Measurements from ENCODE around the gene STK11IP. TPM values are rescaled to one million over a fixed set of nuclear protein-coding genes. Genes with fewer than 3 reads are reported as not detected.
A peak's percentile ranks its signal among the peaks of the same experiment; 100 is the strongest.

Gene STK11IP
- total RNA-seq, 1 donor from 2014 or later, result 47.7 TPM

DNA sequence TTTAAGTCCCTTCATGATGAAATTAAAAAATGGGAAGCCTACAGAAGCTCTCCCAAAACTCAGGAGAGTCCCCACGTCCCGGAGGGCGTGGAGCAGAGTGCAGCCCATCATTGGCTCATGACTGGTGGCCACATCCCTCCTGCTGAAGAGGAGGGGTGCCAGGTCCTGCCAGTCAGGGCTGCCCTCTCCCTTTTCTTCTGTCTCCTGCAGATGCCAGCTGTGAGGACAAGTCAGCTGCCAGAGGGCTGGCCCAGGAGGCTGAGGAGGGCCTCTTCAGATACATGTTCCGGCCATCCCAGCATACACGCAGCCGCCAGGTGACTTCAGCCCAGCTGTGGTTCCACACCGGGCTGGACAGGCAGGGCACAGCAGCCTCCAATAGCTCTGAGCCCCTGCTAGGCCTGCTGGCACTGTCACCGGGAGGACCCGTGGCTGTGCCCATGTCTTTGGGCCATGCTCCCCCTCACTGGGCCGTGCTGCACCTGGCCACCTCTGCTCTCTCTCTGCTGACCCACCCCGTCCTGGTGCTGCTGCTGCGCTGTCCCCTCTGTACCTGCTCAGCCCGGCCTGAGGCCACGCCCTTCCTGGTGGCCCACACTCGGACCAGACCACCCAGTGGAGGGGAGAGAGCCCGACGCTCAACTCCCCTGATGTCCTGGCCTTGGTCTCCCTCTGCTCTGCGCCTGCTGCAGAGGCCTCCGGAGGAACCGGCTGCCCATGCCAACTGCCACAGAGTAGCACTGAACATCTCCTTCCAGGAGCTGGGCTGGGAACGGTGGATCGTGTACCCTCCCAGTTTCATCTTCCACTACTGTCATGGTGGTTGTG lies 23.0 kb upstream of the STK11IP start:
- Mint-ChIP-seq H3K4me1 (peaks cover 40% of the 10 kb centered on the region), H3K9me3 (no peaks in the 10 kb centered on the region), H3K4me3 (no peak overlapping the region), H3K27me3 (ENCODE audit: low read depth) (no peaks in the 10 kb centered on the region), H3K27ac (peak overlapping the region; percentile 56), H3K36me3 (no peaks in the 10 kb centered on the region)
- no peak for DNase-seq (ENCODE audit: low spot score in 2 of 2, unreplicated experiment in 2 of 2)
- TF ChIP-seq, protein P1, sequence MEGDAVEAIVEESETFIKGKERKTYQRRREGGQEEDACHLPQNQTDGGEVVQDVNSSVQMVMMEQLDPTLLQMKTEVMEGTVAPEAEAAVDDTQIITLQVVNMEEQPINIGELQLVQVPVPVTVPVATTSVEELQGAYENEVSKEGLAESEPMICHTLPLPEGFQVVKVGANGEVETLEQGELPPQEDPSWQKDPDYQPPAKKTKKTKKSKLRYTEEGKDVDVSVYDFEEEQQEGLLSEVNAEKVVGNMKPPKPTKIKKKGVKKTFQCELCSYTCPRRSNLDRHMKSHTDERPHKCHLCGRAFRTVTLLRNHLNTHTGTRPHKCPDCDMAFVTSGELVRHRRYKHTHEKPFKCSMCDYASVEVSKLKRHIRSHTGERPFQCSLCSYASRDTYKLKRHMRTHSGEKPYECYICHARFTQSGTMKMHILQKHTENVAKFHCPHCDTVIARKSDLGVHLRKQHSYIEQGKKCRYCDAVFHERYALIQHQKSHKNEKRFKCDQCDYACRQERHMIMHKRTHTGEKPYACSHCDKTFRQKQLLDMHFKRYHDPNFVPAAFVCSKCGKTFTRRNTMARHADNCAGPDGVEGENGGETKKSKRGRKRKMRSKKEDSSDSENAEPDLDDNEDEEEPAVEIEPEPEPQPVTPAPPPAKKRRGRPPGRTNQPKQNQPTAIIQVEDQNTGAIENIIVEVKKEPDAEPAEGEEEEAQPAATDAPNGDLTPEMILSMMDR (IDR thresholded peaks at IDR 0.05; ENCODE audit: unreplicated experiment), result no peak

DNA sequence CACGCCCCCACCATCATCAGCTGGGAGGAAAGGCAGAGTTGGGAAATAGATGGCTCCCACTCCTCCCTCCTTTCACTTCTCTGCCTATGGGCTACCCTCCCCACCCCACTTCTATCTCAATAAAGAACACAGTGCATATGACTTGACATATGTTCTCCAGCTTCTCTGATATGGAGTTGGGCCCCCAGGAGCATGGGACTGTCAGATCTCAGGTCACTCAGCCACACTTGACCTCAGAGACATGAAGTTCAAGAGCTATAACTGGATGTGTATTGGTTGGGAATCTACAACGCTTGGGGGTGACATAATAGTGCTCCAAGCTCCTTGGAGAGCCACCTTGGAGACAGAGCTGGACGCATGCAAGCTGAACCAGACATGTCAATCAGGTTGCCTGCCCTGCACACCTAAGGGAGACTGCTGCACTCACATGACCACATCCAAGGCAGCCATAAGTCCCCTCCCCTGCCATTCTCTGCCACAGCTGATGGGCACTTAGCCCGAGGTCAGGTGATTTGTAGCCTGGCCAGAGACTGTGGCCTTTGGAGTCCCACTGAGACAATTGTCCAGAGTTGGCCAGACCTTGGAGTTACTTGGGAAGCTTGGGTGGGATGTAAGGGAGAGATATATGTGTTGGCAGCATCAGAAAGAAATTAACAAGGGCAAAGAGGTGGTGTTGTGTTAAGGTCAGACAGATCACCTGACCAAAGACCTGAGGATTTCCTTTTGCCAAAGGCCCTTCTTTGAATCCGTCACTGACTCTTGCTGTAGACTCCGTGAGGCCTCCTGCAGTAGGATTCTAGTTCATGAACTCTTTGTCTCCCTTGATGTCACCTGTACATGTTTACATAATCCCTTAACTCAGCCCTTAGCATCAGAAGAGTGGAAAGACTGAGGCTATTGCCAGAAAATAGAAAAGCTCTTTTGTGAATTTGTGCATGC lies 21.8 kb upstream of the STK11IP start:
- H3K4me1 Mint-ChIP-seq, result peaks cover 34% of the 10 kb centered on the region
- TF ChIP-seq, protein P1 (IDR thresholded peaks at IDR 0.05; ENCODE audit: unreplicated experiment), result no peak
- no peak for DNase-seq (ENCODE audit: low spot score in 2 of 2, unreplicated experiment in 2 of 2)
- H3K9me3 Mint-ChIP-seq, result no peaks in the 10 kb centered on the region
- no peaks in the 10 kb centered on the region for H3K36me3 Mint-ChIP-seq
- H3K4me3 Mint-ChIP-seq, result no peak overlapping the region
- H3K27me3 Mint-ChIP-seq (ENCODE audit: low read depth), result no peaks in the 10 kb centered on the region
- H3K27ac Mint-ChIP-seq, result no peak overlapping the region

DNA sequence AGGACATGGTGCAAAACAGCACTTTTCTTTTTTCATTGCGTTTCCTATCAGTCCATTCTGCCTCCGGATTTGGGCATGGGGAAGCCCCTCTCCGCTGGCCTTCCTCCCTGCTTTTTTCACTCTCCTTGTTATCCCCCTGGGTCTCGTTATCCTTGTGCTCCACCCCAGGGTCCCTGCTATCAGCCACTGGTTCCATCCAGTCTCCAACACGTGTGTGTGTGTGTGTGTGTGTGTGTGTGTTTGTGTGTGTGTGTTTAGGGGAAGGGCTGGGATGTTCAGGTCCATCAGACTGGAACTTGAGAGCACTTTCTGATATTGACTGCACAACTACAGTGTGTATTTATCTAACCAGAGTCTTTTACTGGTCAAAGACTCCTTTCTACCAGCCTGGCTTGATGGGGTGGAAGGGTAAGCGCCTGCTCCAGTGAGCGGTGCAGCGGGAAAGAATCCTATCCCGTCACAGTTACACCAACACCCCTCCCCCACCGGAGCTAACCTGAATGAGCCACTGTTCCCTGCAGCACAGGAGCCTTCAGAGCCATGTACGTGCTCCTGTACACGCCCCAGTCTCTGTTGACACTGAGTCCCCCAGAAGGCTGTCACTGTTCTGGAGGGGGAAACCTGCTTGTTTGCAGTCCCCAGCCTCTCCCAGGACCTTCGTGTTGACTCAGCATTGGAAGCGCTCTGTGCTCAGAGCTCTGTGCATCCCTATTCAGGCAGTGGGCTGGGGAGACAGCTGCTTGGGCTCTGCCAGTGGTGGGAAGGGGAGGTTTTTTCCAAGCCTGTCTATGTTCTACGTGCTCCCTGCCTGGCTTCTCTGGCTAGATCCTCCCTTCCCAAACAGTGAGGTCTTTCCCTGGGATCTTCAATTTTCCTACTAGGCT lies 20.9 kb upstream of the STK11IP start:
- Mint-ChIP-seq H3K27ac (peak overlapping the region; percentile 82), H3K4me3 (peak overlapping the region; percentile 18), H3K9me3 (no peaks in the 10 kb centered on the region), H3K27me3 (ENCODE audit: low read depth) (no peaks in the 10 kb centered on the region), H3K36me3 (no peaks in the 10 kb centered on the region), H3K4me1 (peaks cover 33% of the 10 kb centered on the region)
- TF ChIP-seq, protein P1 (IDR thresholded peaks at IDR 0.05; ENCODE audit: unreplicated experiment), result no peak
- DNase-seq (ENCODE audit: low spot score in 2 of 2, unreplicated experiment in 2 of 2), result peak in 1 of 2 experiments; percentile 49

DNA sequence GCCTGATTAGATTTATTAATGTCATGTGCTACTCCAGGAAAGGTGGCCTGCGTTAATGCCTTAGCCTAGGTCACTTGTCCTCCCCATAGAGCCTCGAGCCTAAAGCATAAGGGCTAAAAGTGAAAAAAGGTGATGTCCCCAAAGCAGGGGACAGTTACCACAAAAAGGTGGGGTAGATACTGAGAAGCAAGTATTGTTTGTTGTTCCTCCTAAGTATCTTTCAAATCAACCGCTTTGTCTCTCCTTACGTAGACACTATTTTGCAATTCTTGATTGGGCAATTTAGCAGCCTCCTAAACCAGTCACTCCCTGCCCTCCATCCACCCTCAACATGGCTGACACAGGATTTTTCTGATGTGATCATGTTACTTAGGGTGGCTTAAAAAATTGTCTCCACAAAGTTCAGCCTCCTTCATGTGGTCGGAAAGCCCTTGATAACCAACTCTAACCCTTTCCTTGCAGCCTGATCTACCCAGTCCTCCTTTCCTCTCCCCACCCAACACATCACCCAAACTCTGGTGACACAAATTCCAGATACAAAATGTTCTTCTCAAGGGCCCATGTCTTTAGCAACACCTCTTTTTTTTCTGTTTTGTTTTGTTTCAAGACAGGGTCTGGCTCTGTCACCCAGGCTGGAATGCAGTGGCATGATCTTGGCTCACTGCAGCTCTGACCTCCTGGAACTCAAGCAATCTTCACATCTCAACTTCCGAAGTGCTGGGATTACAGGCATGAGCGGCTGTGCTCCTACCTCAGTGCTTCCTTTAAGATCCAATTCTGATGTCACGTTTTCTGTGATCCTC lies 18.6 kb upstream of the STK11IP start:
- Mint-ChIP-seq H3K27ac (no peak overlapping the region), H3K27me3 (ENCODE audit: low read depth) (no peaks in the 10 kb centered on the region), H3K4me1 (peaks cover 25% of the 10 kb centered on the region), H3K36me3 (no peaks in the 10 kb centered on the region), H3K4me3 (no peak overlapping the region), H3K9me3 (no peaks in the 10 kb centered on the region)
- no peak for DNase-seq (ENCODE audit: low spot score in 2 of 2, unreplicated experiment in 2 of 2)
- TF ChIP-seq, protein P1 (IDR thresholded peaks at IDR 0.05; ENCODE audit: unreplicated experiment), result no peak

All from mesothelial cell of epicardium (in vitro differentiated cells).